ENCODE data around the gene TRAF7.
"Not testable (repeated sequence)": the region's sequence is repeated elsewhere in the genome, so short reads cannot be mapped to it uniquely, and the experiment has no call there.

DNA sequence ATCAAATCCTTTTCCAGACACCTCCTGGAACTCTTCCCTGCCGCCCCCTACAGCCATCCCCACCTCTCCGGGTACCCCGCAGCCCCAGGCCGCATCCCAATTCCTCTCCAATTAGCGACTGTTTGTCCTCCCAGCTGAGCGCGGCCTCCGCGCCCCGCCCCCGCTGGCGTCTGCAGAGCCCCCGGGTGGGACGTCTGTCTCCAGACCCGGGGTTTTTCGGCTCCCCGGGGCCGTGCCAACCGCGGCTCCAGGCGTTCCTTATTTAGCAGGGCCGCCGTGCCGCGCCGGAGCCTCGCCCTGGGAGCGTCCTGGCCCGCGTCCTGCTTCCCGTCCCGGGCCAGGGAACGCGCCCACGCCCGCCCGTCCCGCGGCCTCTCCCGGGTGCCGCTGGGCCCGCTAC is 20.5 kb upstream of the TRAF7 start:
- TF ChIP-seq CTCF (conservative IDR thresholded peaks at IDR 0.05); EZH2 (IDR thresholded peaks at IDR 0.05; ENCODE audit: low read depth): not testable (repeated sequence)

Data from PC-9 (cell line).